Measurements from ENCODE around the gene MAD2L2.

- TF ChIP-seq REST (IDR thresholded peaks at IDR 0.05; ENCODE audit: low read depth) (no peak), TCF12 (IDR thresholded peaks at IDR 0.05; ENCODE audit: low read depth) (no peak), TAF1 (IDR thresholded peaks at IDR 0.05; ENCODE audit: low read depth) (no peak)
Measured at GRCh38 chr1:11657654-11658053, 23.3 kb downstream of the MAD2L2 start.

All from Ishikawa (cell line).